HG02884 (cell line): Measurements from ENCODE around the gene RNF167.

Experiments
- ATAC-seq: cut with Tn5 transposase; IDR thresholded peaks from one replicate; pipeline ENCODE4 v1.9.1; 2021; ENCODE audit warnings: mild to moderate bottlenecking, moderate library complexity; ENCODE audit not compliant: unreplicated experiment

Gene RNF167

DNA sequence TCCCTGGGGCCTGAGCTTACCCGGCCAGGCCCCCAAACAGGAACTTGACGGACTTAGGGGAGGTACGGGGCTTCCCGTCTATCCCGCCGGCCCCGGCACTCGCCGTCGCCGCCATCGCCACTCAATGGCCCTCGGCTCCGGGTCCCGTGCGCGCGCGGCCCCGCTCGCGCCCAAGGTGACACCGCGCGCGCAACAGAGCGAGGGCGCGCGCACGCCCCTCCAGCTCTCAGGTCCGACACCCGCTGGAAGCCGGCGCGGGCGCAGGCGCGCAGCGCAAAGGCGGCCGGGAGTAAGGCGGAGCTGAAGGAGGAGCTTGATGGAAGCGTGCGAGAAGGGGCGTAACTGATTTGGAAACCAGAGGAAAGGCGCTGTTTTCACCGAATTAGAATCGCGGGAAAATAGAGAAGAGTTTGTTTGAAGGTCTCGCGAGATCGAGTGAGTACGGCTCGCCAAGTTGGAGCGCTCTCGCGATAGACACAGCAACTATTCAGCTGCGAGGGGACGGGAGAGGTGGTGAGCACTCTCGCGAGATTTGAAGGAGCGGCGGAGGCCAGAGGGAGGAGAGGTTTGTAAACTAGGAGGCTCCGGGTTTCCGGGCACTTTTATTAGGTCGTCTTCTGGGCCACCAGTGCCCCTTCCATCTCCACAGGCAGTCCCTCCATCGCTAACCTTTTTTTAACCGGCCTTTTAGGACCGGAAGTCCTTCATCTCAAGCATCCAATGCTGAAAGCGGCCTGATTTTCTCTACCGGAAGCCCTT lies at the start of gene RNF167, which contains the start of gene SLC25A11:
Gene RNF167, plus strand, starts transcription at position 473 of the 759 bp plus-strand sequence. CDS start 642 bp downstream, outside the sequence.
Gene SLC25A11, minus strand, starts transcription at position 251 of the 759 bp plus-strand sequence. Its CDS starts 136 bp downstream, at position 115.
- ATAC-seq, result peak; percentile 76

DNA sequence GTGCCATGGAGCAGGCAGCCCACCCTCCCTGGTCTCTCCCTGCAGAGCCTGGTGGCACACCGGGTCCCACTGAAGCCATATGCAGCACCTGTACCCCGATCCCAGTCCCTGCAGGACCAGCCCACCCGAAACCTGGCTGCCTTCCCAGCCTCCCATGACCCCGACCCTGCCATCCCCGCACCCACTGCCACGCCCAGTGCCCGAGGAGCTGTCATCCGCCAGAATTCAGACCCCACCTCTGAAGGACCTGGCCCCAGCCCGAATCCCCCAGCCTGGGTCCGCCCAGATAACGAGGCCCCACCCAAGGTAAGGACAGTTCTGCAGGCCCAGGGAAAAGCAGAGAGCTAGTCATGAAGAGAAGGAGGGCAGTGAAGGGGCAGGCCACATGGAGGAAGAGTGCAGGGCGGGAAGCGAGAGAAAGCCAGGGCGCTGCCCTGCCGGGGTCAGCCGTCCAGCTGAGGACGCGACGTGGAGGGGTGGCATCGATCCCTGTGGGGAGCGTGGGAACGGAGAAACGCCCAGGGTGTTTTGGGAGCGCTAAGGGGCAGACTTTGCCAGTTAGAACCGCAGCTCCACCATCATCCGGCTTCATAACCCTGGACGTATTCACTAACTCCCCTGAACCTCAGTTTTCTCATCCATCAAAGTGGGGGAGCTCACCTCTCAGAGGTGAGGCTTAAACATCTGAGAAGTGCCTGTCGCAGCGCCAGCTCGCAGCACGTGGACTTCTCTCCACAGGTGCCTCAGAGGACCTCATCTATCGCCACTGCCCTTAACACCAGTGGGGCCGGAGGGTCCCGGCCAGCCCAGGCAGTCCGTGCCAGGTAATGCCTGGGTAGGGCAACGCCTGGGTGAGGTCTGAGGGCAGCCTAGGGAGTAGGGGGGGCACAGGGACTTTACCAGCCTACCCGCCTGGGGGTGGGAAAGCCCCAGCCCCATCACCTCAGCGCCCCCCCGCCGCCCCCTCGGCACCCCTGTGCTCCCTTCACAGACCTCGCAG lies 48.4 kb upstream of the RNF167 start:
- ATAC-seq, result no peak

DNA sequence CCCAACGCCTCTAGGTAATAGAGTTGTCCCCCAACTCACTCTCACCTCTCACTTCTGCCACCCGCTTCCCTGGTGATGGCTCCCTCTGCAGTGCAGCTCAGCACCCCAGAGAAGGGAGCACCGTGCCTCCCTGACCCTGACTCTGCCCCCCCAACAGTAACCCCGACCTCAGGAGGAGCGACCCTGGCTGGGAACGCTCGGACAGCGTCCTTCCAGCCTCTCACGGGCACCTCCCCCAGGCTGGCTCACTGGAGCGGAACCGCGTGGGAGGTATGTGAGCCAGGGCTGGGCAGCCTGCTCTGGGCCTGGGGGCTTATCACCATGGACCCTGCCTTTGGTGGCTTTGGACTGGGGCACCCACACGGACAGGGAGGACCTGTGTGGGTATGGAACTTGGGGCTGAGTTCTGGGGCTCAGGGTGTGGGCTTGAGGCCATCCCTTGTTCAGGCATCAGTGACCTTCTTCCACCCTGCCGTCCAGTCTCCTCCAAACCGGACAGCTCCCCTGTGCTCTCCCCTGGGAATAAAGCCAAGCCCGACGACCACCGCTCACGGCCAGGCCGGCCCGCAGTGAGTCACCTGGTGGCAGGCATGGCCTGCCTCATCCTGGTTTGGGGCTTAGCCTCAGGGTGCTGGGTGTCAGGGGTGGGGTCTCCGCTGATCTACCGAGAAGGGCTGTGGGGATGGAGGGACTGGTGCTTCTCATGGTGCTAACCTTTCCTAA lies 47.4 kb upstream of the RNF167 start:
- no peak for ATAC-seq

DNA sequence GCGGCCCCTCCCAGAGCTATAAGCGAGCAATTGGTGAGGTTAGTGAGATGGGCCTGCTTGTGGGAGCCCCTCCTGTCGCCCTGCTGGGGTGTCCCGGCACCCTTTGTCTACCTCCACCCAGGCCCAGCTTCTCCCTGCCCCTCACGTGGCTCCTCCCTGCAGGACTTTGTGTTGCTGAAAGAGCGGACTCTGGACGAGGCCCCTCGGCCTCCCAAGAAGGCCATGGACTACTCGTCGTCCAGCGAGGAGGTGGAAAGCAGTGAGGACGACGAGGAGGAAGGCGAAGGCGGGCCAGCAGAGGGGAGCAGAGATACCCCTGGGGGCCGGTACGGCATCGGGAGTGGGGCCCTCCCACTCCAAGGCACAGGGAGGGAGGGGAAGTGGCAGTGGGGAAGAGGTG lies 46.8 kb upstream of the RNF167 start:
- no peak for ATAC-seq

DNA sequence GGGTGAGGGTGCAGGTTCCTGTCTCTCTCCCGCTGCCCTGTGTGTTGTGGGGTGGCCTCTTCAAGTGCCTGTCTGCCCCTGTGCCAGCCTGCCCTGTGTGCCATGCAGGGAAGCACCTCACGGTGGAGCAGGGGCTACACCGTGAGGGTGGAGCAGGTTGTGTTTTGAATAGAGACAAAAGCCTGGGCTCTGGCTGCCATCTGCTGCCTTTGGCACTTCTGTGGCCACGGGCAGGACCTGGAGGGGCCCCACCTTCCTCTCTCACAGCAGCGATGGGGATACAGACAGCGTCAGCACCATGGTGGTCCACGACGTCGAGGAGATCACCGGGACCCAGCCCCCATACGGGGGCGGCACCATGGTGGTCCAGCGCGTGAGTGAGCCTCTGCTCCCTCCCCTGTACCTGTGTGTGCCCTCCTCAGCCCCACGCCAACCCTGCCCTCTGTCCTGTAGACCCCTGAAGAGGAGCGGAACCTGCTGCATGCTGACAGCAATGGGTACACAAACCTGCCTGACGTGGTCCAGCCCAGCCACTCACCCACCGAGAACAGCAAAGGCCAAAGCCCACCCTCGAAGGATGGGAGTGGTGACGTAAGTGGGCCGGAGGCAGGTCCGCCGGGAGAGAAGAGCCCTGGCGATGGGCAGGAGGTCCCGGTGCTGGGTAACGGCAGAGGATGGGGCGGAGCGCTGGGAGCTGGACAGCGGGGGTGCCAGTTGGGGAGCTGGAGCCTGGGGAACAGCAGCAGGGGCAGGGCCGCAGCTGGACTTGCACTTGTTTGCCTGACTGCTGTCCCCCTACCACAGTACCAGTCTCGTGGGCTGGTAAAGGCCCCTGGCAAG lies 46.1 kb upstream of the RNF167 start:
- no peak for ATAC-seq

DNA sequence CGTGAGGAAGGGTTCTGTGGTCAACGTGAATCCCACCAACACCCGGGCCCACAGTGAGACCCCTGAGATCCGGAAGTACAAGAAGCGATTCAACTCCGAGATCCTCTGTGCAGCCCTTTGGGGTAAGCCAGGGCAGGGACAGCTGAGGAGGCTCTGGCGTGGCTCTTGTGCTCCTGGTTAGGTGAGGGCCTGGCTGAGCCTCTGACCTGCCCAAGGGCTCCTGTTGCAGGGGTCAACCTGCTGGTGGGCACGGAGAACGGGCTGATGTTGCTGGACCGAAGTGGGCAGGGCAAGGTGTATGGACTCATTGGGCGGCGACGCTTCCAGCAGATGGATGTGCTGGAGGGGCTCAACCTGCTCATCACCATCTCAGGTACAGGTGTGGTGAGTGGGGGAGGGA lies 44.9 kb upstream of the RNF167 start:
- ATAC-seq, result no peak

DNA sequence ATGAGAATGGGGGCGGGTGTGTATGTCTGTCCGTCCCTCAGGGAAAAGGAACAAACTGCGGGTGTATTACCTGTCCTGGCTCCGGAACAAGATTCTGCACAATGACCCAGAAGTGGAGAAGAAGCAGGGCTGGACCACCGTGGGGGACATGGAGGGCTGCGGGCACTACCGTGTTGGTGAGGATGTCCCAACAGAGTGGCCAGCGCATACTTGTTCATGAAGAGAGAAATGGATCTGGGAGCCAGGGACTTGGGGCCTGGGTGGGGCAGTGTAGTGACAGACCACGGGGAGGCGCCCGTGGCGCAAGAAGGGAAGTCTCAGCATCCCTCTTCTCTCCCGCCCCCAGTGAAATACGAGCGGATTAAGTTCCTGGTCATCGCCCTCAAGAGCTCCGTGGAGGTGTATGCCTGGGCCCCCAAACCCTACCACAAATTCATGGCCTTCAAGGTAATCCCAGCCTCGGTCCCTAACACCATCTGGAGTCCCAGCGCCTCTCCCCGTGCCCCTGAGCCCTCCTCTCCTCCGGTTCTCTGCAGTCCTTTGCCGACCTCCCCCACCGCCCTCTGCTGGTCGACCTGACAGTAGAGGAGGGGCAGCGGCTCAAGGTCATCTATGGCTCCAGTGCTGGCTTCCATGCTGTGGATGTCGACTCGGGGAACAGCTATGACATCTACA lies 44.3 kb upstream of the RNF167 start:
- no peak for ATAC-seq

DNA sequence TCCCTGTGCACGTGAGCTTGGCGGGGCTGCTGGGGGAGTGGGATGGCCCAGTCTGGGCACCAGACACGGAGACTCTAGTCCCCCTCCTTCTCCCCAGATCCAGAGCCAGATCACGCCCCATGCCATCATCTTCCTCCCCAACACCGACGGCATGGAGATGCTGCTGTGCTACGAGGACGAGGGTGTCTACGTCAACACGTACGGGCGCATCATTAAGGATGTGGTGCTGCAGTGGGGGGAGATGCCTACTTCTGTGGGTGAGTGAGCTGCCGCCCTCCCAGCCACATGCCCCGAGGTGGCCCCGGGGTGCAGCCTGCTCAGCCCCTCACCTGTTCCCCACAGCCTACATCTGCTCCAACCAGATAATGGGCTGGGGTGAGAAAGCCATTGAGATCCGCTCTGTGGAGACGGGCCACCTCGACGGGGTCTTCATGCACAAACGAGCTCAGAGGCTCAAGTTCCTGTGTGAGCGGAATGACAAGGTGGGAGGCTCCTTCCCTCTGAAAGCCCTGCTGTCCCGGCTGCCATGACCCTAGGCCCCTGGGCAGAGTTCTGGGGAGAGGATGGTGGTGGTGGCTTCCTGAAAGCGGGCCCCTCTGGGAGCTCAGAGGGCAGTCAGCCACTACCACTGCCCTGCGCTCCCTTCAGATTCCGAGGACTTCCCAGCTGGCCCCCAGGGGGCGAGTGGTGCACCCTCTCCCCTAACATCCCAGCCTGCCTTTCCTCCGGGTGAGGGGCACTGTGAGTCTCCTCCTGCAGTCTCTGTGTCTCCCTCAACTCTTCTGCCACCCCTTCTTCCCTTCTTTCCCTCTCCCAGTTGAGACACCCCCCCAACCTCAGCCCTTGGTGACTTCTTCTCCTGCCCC lies 43.5 kb upstream of the RNF167 start:
- no peak for ATAC-seq

DNA sequence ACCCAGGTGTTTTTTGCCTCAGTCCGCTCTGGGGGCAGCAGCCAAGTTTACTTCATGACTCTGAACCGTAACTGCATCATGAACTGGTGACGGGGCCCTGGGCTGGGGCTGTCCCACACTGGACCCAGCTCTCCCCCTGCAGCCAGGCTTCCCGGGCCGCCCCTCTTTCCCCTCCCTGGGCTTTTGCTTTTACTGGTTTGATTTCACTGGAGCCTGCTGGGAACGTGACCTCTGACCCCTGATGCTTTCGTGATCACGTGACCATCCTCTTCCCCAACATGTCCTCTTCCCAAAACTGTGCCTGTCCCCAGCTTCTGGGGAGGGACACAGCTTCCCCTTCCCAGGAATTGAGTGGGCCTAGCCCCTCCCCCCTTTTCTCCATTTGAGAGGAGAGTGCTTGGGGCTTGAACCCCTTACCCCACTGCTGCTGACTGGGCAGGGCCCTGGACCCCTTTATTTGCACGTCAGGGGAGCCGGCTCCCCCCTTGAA lies 42.8 kb upstream of the RNF167 start:
- ATAC-seq, result no peak

DNA sequence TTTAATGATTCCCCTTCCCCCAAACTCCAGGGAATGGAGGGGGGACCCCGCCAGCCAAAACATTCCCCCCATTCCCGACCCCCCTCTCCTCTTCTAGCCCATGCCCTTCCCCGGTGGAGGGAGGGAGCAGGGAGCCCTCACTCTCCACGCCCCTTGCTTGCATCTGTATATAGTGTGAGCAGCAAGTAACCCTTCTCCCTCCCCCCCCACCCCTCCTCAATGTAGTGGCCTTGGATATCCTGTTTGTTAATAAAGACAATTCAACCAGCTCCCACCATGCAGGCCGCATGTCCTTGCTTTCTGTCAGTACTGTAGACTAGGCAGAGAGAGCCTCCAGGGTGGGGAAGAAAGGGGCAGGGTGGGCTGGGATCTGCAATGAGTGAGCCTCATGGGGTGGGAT lies 42.3 kb upstream of the RNF167 start:
- ATAC-seq, result no peak

DNA sequence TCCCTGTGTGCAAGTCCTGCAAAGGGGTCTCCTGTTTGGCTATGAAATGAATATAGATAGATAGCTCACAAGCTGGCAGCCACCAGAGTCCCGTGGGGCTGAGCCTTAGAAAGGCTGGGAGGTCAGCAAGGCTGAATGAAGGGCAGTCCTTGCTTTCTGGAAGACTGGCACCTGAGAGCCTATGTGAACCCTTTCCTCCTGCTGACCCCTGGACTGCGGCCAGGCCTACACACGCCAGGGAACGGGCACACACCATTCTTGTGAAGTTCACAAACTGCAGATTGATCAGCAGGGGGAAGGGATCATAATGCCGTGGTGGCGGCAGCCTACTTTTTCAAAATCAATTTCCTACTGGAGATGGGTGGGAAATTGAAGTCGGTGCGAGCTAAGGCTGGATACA lies 41.7 kb upstream of the RNF167 start:
- no peak for ATAC-seq

DNA sequence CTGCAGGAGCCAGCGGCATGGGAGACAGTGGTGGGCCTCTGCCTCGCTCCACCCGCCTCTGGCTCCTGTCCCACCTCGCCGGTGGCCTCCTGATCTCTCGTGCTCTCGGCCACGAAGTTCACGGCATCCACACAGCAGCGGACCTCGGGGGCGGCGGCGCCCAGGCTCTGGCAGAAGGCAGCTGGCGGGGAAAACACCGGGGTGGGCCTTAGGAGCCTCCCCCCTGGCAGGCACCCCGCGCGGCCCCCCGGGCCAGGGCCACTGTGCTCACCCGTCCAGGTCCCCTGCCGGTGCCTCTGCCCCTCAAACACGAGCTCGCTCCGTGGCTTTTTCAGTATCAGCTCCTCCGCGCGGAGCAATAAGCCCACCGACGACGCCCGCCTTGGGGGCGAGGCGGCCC lies 41.1 kb upstream of the RNF167 start:
- no peak for ATAC-seq

DNA sequence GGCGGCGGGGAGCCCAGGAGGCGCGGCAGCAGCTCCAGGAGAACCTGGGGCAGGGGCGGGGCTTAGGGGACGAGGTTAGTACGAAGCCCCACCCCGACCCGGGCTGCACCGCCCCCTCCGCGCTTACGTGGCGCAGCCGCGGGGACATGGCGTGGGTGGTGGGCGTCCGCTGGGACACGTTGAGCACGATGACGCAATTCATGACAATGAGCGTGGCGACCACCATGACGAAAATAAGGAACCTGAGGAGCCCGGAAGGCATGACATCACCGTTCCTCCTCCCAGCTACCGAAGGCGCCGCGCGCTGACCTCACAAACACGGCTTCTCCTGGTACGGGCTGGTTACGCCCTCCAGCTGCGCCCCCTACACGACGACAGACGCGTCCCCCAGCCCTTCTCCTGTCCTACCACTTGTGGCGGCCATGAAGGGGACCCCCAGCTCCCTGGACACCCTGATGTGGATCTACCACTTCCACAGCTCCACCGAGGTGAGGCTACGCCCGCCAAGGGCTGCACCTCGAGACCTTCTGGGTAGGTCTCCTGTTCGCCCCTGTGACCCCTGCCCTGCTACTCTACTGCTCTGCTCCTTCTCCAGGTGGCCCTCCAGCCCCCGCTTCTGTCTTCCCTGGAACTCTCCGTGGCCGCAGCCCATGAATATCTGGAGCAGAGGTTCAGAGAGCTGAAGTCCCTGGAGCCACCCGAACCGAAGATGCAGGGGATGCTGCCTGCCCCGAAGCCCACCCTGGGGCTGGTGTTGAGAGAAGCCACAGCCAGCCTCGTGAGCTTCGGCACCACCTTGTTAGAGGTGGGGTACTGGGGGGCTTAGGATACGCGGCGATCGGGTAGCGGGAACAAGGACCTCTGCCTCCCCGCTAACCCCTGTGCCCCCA lies 40.5 kb upstream of the RNF167 start, which contains the start of gene C17orf107:
Gene C17orf107, plus strand, starts transcription at position 196 of the 890 bp plus-strand sequence. Its CDS starts 227 bp downstream, at position 423.
- ATAC-seq, result no peak

DNA sequence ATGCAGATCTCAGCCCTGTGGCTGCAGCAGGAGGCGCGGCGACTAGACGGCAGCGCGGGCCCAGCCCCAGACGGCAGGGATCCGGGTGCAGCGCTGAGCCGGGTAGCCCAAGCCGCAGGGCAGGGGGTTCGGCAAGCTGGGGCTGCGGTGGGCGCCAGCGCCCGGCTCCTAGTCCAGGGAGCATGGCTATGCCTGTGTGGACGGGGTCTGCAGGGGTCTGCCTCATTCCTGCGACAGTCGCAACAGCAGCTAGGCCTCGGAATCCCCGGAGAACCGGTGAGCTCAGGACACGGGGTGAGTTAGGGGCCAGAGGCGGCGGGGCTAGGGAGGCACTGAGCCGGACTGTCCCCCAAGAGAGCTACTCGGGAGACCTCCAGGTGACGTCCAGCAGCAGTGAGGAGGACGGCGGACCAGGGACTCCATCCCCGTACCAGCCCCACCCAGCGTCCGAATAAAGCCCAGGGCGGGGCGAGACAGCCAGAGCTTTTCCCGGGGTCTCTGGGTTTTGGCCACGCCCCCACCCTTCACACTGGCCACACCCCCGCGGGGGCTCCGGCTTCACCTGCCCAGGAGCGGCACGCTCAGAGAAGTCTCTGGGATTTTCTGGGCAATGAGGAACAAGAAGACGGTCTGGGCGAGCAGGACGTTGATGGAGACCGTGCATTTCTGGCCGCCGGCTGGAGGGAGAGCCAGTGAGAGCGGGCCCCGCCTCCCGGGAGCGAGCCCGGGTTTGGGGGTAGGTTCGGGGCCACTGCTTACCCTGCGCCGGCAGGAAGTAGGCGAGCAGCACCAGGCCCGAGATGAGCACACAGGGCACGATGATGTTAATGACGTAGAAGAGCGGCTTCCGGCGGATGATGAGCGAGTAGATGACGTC lies 39.6 kb upstream of the RNF167 start:
- ATAC-seq, result no peak

DNA sequence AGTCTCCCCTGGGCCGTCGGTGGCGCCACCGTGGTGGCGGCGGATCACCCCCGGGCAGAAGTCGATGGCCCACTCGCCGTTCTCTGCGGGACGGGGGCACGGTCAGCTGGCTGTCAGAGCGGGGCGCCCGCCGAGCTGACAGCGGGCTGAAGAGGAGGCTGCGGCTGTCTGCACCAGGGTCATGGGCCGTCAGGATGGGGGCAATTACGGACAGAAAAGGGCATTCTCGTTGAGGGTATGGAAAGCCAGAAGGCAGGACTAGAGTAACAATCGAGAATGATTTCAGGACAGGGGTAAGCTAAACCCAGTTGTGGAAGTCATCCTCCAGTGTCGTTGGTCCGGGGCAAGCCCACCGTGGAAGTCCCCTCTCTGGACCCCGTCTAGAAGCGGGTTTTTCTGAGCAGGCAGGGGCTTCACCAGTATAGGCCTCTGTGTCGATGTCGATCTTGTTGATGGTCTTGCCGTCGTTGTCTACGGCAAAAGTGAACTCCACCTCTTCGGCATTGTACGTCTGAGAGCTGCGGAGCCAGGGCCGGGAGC lies 38.9 kb upstream of the RNF167 start:
- no peak for ATAC-seq
